Trophoblast cell (in vitro differentiated cells and primary cell): Measurements from ENCODE around the gene CCDC157.

Experiments used
- DNase-seq, 2 donors: peaks; one replicate each; pipeline ENCODE4 v3.0.0-alpha.2; 2016
- H2AFZ ChIP-seq: 2 replicates; pipeline ENCODE4 v1.6.1; 2013; ENCODE audit warnings: low read length, moderate library complexity, mild to moderate bottlenecking; ENCODE audit not compliant: insufficient read depth, poor library complexity
- H2AK5ac ChIP-seq: 2 replicates; pipeline ENCODE4 v1.6.1; 2013; ENCODE audit warnings: mild to moderate bottlenecking, low read length
- H2BK120ac ChIP-seq: 2 replicates; pipeline ENCODE4 v1.6.1; 2013; ENCODE audit warnings: low read length, mild to moderate bottlenecking, moderate library complexity; ENCODE audit not compliant: insufficient read depth, poor library complexity
- H2BK12ac ChIP-seq: 2 replicates; pipeline ENCODE4 v1.6.1; 2013; ENCODE audit warnings: mild to moderate bottlenecking, low read length, moderate library complexity
- H2BK5ac ChIP-seq: 2 replicates; pipeline ENCODE4 v1.6.1; 2013; ENCODE audit warnings: low read length, low read depth, moderate library complexity, mild to moderate bottlenecking; ENCODE audit not compliant: poor library complexity
- H3K14ac ChIP-seq: 2 replicates; pipeline ENCODE4 v1.6.1; 2013; ENCODE audit warnings: mild to moderate bottlenecking, low read length
- H3K18ac ChIP-seq: 2 replicates; pipeline ENCODE4 v1.6.1; 2013; ENCODE audit warnings: mild to moderate bottlenecking, low read length
- H3K23ac ChIP-seq: 2 replicates; pipeline ENCODE4 v1.6.1; 2013; ENCODE audit warnings: low read length
- H3K27ac ChIP-seq: 2 replicates; pipeline ENCODE4 v1.5.1; 2013; ENCODE audit warnings: low read depth, mild to moderate bottlenecking, inconsistent platforms, low read length, moderate library complexity
- H3K27me3 ChIP-seq: 2 replicates; pipeline ENCODE4 v1.6.1; 2013; ENCODE audit warnings: inconsistent platforms, mild to moderate bottlenecking, low read length, moderate library complexity; ENCODE audit not compliant: insufficient read depth
- H3K36me3 ChIP-seq, 2 experiments: 1 replicate in 1 of 2; 2 replicates in 1 of 2; pipeline ENCODE4 v1.6.1; 2013; ENCODE audit warnings: low read length in 2 of 2, mild to moderate bottlenecking in 2 of 2, moderate library complexity in 1 of 2; ENCODE audit not compliant: insufficient read depth in 2 of 2, control insufficient read depth in 1 of 2
- H3K4ac ChIP-seq: 2 replicates; pipeline ENCODE4 v1.6.1; 2013; ENCODE audit warnings: low read depth, mild to moderate bottlenecking, low read length, moderate library complexity
- H3K4me1 ChIP-seq, 2 experiments: 1 replicate in 1 of 2; 2 replicates in 1 of 2; pipeline ENCODE4 v1.6.1; 2013; ENCODE audit warnings: low read length in 2 of 2, mild to moderate bottlenecking in 2 of 2, moderate library complexity in 1 of 2; ENCODE audit not compliant: insufficient read depth in 2 of 2, control insufficient read depth in 1 of 2
- H3K4me2 ChIP-seq: 2 replicates; pipeline ENCODE4 v1.6.1; 2013; ENCODE audit warnings: inconsistent platforms, mild to moderate bottlenecking, low read length, moderate library complexity
- H3K4me3 ChIP-seq: 2 replicates; pipeline ENCODE4 v1.5.1; 2013; ENCODE audit warnings: mild to moderate bottlenecking, low read depth, low read length, inconsistent platforms
- H3K79me1 ChIP-seq: one replicate; pipeline ENCODE4 v1.6.1; 2013; ENCODE audit warnings: low read length
- H3K79me2 ChIP-seq: 2 replicates; pipeline ENCODE4 v1.6.1; 2013; ENCODE audit warnings: low read length, mild to moderate bottlenecking; ENCODE audit not compliant: control insufficient read depth, insufficient read depth, poor library complexity
- H3K9ac ChIP-seq: 2 replicates; pipeline ENCODE4 v1.6.1; 2013; ENCODE audit warnings: mild to moderate bottlenecking, low read length
- H3K9me3 ChIP-seq: 2 replicates; pipeline ENCODE4 v1.6.1; 2013; ENCODE audit warnings: low read depth, mild to moderate bottlenecking, control low read depth, inconsistent platforms, low read length; ENCODE audit not compliant: insufficient read depth
- H4K12ac ChIP-seq: 2 replicates; pipeline ENCODE4 v1.6.1; 2013; ENCODE audit warnings: low read depth, mild to moderate bottlenecking, low read length, moderate library complexity
- H4K8ac ChIP-seq: 2 replicates; pipeline ENCODE4 v1.6.1; 2013; ENCODE audit warnings: low read depth, mild to moderate bottlenecking, low read length, moderate library complexity
- H4K91ac ChIP-seq: one replicate; pipeline ENCODE4 v1.6.1; 2013; ENCODE audit warnings: low read depth, mild to moderate bottlenecking, low read length, moderate library complexity
- WGBS: extraction: QIAGEN DNeasy Blood & Tissue Kit; methylation state at CpG from one replicate; pipeline ENCODE4 v1.1.7; 2013; ENCODE audit warnings: missing lambda C conversion rate; ENCODE audit not compliant: insufficient read length, insufficient coverage; ENCODE audit errors: extremely low coverage; 5-methylcytosine and 5-hydroxymethylcytosine counted together

Gene CCDC157

GRCh38 chr22:30381264-30381663 is 24.5 kb downstream of the CCDC157 start:
- Histone ChIP-seq H2AFZ (no peak overlapping the region), H4K91ac (no peak overlapping the region), H3K36me3 (peaks cover 60 to 62% of the 10 kb centered on the region in 2 experiments), H3K14ac (no peak overlapping the region), H3K79me2 (no peaks in the 10 kb centered on the region), H4K8ac (no peak overlapping the region), H2BK120ac (no peak overlapping the region), H3K4me3 (no peak overlapping the region), H3K4me1 (peaks cover 2% of the 10 kb centered on the region in 2 experiments), H2BK5ac (no peak overlapping the region), H2AK5ac (no peak overlapping the region), H3K27ac (no peak overlapping the region), H3K9ac (no peak overlapping the region), H3K4ac (no peak overlapping the region), H3K18ac (no peak overlapping the region), H3K23ac (no peak overlapping the region), H2BK12ac (no peak overlapping the region), H4K12ac (no peak overlapping the region), H3K4me2 (no peak overlapping the region), H3K9me3 (peaks cover 2% of the 10 kb centered on the region), H3K79me1 (no peaks in the 10 kb centered on the region), H3K27me3 (no peaks in the 10 kb centered on the region)
- no peak for DNase-seq
- WGBS, result no CpG with 5 or more reads among the region's 12 CpGs

GRCh38 chr22:30382340-30382739 is 25.5 kb downstream of the CCDC157 start:
- DNase-seq, result no peak
- H4K8ac ChIP-seq, result no peak overlapping the region
- H3K27me3 ChIP-seq, result no peaks in the 10 kb centered on the region

DNA sequence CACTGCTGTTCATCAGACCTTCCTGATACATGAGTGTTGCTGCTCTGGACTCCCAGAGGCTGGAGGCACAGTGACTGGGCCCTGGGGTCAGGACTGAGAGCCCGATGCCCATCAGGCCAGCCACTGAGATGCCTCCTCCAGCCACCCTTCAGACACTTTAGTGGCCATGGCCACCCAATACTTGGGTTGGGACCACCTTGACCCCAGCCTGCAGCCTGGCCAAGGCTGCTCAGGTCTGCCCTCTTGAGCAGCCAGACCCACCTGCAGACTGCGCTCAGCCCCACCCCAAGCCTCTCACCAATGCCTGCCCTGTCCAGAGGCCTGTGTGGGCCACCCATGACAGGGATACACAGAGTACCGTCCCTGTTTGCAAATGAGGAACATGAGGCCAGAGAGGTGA is 26.3 kb downstream of the CCDC157 start:
- Histone ChIP-seq H2BK12ac (no peak overlapping the region), H3K4me2 (no peak overlapping the region), H2BK120ac (no peak overlapping the region), H3K79me1 (peaks cover 6% of the 10 kb centered on the region), H3K18ac (no peak overlapping the region), H2AFZ (no peak overlapping the region), H3K4me3 (no peak overlapping the region), H3K9ac (no peak overlapping the region), H4K8ac (no peak overlapping the region), H4K91ac (no peak overlapping the region), H2BK5ac (no peak overlapping the region), H3K9me3 (peaks cover 3% of the 10 kb centered on the region), H3K14ac (no peak overlapping the region), H3K4me1 (peaks cover 5 to 9% of the 10 kb centered on the region in 2 experiments), H3K23ac (no peak overlapping the region), H3K36me3 (peaks cover 46 to 48% of the 10 kb centered on the region in 2 experiments), H3K27me3 (no peaks in the 10 kb centered on the region), H2AK5ac (no peak overlapping the region), H3K79me2 (no peaks in the 10 kb centered on the region), H3K27ac (no peak overlapping the region), H4K12ac (no peak overlapping the region), H3K4ac (no peak overlapping the region)
- no peak for DNase-seq
- WGBS, result no CpG with 5 or more reads among the region's 3 CpGs

More at GRCh38 chr22:30382340-30382739, 25.5 kb downstream of the CCDC157 start:
- peaks cover 5% of the 10 kb centered on the region for H3K79me1 ChIP-seq
- WGBS, result no CpG with 5 or more reads among the region's 5 CpGs
- H3K23ac ChIP-seq, result no peak overlapping the region
- H3K4me3 ChIP-seq, result no peak overlapping the region
- H2AFZ ChIP-seq, result no peak overlapping the region
- no peak overlapping the region for H2BK12ac ChIP-seq
- H3K14ac ChIP-seq, result no peak overlapping the region
- H4K12ac ChIP-seq, result no peak overlapping the region
- H3K4ac ChIP-seq, result no peak overlapping the region
- no peak overlapping the region for H4K91ac ChIP-seq
- H3K79me2 ChIP-seq, result no peaks in the 10 kb centered on the region
- H2AK5ac ChIP-seq, result no peak overlapping the region
- H3K9ac ChIP-seq, result no peak overlapping the region
- peaks cover 2% of the 10 kb centered on the region for H3K9me3 ChIP-seq
- peaks cover 5 to 7% of the 10 kb centered on the region in 2 experiments for H3K4me1 ChIP-seq
- no peak overlapping the region for H2BK120ac ChIP-seq
- no peak overlapping the region for H3K18ac ChIP-seq
- peaks cover 53 to 55% of the 10 kb centered on the region in 2 experiments for H3K36me3 ChIP-seq
- no peak overlapping the region for H2BK5ac ChIP-seq
- H3K27ac ChIP-seq, result no peak overlapping the region
- H3K4me2 ChIP-seq, result no peak overlapping the region

GRCh38 chr22:30385942-30386341 is 29.1 kb downstream of the CCDC157 start:
- Histone ChIP-seq H3K14ac (no peak overlapping the region), H3K18ac (no peak overlapping the region), H2BK12ac (no peak overlapping the region), H3K9ac (no peak overlapping the region), H3K4ac (no peak overlapping the region), H3K27me3 (no peaks in the 10 kb centered on the region), H2AFZ (no peak overlapping the region), H3K79me1 (peaks cover 6% of the 10 kb centered on the region), H3K79me2 (no peaks in the 10 kb centered on the region), H2BK5ac (no peak overlapping the region), H3K23ac (no peak overlapping the region), H2AK5ac (no peak overlapping the region), H4K12ac (no peak overlapping the region), H3K4me3 (no peak overlapping the region), H3K36me3 (peaks cover 26% of the 10 kb centered on the region in 2 experiments), H2BK120ac (no peak overlapping the region), H4K91ac (no peak overlapping the region), H4K8ac (no peak overlapping the region), H3K4me1 (peaks cover 5 to 9% of the 10 kb centered on the region in 2 experiments), H3K9me3 (peaks cover 6% of the 10 kb centered on the region), H3K4me2 (no peak overlapping the region), H3K27ac (no peak overlapping the region)
- no CpG with 5 or more reads among the region's 10 CpGs for WGBS
- no peak for DNase-seq
